Chondrocyte (in vitro differentiated cells): Measurements from ENCODE around the gene SLC5A6. TPM values are rescaled to one million over a fixed set of nuclear protein-coding genes. Genes with fewer than 3 reads are reported as not detected.

ENCODE experiments used
- DNase-seq: peaks from one replicate; pipeline ENCODE4 v3.0.0; 2021; ENCODE audit warnings: mixed read lengths, low spot score
- H3K27ac Mint-ChIP-seq: one replicate; pipeline ENCODE4 v1.8.0; 2021; ENCODE audit warnings: mild to moderate bottlenecking, moderate library complexity, mixed read lengths; ENCODE audit not compliant: unreplicated experiment
- H3K27me3 Mint-ChIP-seq: 2 replicates; pipeline ENCODE4 v1.8.0; 2021; ENCODE audit warnings: low read depth, mixed read lengths
- H3K36me3 Mint-ChIP-seq: 2 replicates; pipeline ENCODE4 v1.8.0; 2021; ENCODE audit warnings: low read depth, mixed read lengths
- H3K4me1 Mint-ChIP-seq: 2 replicates; pipeline ENCODE4 v1.8.0; 2021; ENCODE audit warnings: low read depth, mild to moderate bottlenecking, mixed read lengths
- H3K4me3 Mint-ChIP-seq: one replicate; pipeline ENCODE4 v1.8.0; 2021; ENCODE audit warnings: mild to moderate bottlenecking, moderate library complexity, mixed read lengths; ENCODE audit not compliant: unreplicated experiment
- H3K9me3 Mint-ChIP-seq: 2 replicates; pipeline ENCODE4 v1.8.0; 2021; ENCODE audit warnings: low read depth, mixed read lengths
- CTCF ChIP-seq: fragments of 200-600 bp; sonication (generic); IDR thresholded peaks from 2 replicates; pipeline ENCODE4 v1.5.0; 2021; ENCODE audit warnings: antibody characterized with exemption, mild to moderate bottlenecking, moderate library complexity
- total RNA-seq: library from RNA; stranded (reverse); gene quantifications from 3 replicates; pipeline ENCODE4 v1.2.1, GENCODE V29; 2021

Gene SLC5A6
- total RNA-seq, 1 donor from 2014 or later, result 24.3 TPM

- Mint-ChIP-seq H3K27me3 (no peaks in the 10 kb centered on the region), H3K27ac (no peak overlapping the region), H3K9me3 (no peaks in the 10 kb centered on the region), H3K4me1 (peaks cover 24% of the 10 kb centered on the region), H3K4me3 (peak overlapping the region; percentile 97), H3K36me3 (peaks cover 22% of the 10 kb centered on the region)
- peak; percentile 11 for DNase-seq
- TF ChIP-seq CTCF, result no peak
Observed at GRCh38 chr2:27218614-27219013, 6.5 kb upstream of the SLC5A6 start.

- H3K4me1 Mint-ChIP-seq, result peaks cover 34% of the 10 kb centered on the region
- H3K4me3 Mint-ChIP-seq, result peak within 1 kb of the TSS; percentile 97
- TF ChIP-seq CTCF, result peak; percentile 41
- peak; percentile 95 for DNase-seq
- H3K9me3 Mint-ChIP-seq, result no peaks in the 10 kb centered on the region
- peak within 1 kb of the TSS; percentile 92 for H3K27ac Mint-ChIP-seq
- no peaks in the 10 kb centered on the region for H3K27me3 Mint-ChIP-seq
- H3K36me3 Mint-ChIP-seq, result peaks cover 13% of the 10 kb centered on the region
Observed at GRCh38 chr2:27217173-27218121, 5.4 kb upstream of the SLC5A6 start, which contains the start of gene CAD. Gene CAD, plus strand, starts transcription at chr2:27217369. Its CDS starts 183 bp downstream, at chr2:27217552.

- no peaks in the 10 kb centered on the region for H3K9me3 Mint-ChIP-seq
- H3K27ac Mint-ChIP-seq, result peak overlapping the region; percentile 92
- peaks cover 34% of the 10 kb centered on the region for H3K4me1 Mint-ChIP-seq
- peak; percentile 47 for DNase-seq
- H3K27me3 Mint-ChIP-seq, result no peaks in the 10 kb centered on the region
- H3K4me3 Mint-ChIP-seq, result peak overlapping the region; percentile 97
- TF ChIP-seq CTCF, result no peak
- H3K36me3 Mint-ChIP-seq, result peaks cover 9% of the 10 kb centered on the region
Observed at GRCh38 chr2:27216416-27217137, 4.5 kb upstream of the SLC5A6 start.

- H3K27ac Mint-ChIP-seq, result no peak overlapping the region
Observed at GRCh38 chr2:27214941-27215340, 2.9 kb upstream of the SLC5A6 start.

More at GRCh38 chr2:27214941-27215340, 2.9 kb upstream of the SLC5A6 start:
- H3K4me1 Mint-ChIP-seq, result peaks cover 41% of the 10 kb centered on the region
- H3K9me3 Mint-ChIP-seq, result no peaks in the 10 kb centered on the region
- H3K4me3 Mint-ChIP-seq, result no peak overlapping the region
- no peak for DNase-seq
- H3K27me3 Mint-ChIP-seq, result no peaks in the 10 kb centered on the region
- H3K36me3 Mint-ChIP-seq, result peaks cover 4% of the 10 kb centered on the region
- TF ChIP-seq CTCF, result no peak
